GM19438 (cell line): Measurements from ENCODE around the gene PDE4D.
"Not testable (repeated sequence)": the region's sequence is repeated elsewhere in the genome, so short reads cannot be mapped to it uniquely, and the experiment has no call there.

Source experiments
- ATAC-seq: cut with Tn5 transposase; IDR thresholded peaks from one replicate; pipeline ENCODE4 v1.9.1; 2021; ENCODE audit warnings: low read depth; ENCODE audit not compliant: unreplicated experiment

The PDE4D gene

DNA sequence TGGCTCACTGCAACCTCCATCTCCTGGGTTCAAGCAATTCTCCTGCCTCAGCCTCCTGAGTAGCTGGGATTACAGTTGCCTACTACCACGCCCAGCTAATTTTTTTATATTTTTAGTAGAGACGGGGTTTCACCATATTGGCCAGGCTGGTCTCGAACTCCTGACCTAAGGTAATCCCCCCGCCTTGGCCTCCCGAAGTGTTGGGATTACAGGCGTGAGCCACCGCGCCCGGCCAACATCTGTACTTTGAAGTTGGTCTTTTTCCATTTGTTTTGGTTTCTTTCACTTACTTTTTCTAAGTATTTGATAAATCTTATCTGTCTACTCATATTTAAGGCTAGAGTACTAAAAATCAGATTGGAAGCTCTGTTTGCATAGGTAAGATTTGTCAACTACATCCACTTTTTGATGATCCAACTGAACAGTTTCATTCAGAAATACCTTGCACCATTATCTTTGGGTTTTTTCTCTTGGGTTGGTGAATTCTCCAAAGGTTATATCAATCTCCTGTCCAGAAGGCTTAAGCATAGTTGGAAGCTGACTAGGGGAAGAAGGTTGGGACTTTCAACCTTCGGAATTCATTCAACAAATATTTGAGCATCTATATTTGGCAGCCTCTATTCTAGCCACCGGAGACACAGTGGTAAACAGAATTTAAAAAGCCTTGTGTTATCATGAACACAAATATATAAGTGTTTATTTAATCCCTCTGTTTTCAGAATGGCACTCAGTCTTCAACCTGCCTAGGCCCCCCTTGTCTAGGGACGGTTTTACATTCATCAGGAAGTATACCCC lies 821.6 kb downstream of the PDE4D start:
- no peak for ATAC-seq

DNA sequence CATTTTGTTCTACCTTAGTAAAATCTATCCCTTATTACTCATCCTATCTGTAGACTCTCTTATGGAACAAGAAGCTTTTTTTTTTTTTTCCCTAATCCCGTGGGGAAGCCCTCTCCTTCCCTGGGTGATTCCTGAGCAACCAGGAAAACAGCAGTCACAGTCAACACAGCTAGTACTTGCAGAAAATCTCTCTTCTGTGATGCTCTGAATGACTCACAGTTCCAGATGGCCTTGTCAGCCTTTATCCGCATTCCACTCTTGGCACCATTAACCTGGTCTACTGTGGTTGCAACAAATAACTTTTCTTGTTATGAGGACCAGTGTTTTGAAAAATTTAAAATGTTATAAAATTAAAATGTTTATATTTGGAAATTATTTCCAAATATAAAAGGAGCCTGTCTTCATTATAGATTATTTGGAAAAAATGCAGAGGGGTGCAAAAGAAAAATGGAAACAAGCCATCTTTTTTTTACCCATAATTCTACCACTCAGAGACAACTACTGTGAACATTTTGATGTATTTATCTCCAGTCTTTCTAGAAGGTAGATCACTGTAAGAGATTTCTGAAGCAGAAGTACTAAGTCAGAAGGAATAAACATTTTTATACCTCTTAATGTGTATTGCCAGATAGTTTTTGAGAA lies 824.0 kb downstream of the PDE4D start:
- no peak for ATAC-seq

DNA sequence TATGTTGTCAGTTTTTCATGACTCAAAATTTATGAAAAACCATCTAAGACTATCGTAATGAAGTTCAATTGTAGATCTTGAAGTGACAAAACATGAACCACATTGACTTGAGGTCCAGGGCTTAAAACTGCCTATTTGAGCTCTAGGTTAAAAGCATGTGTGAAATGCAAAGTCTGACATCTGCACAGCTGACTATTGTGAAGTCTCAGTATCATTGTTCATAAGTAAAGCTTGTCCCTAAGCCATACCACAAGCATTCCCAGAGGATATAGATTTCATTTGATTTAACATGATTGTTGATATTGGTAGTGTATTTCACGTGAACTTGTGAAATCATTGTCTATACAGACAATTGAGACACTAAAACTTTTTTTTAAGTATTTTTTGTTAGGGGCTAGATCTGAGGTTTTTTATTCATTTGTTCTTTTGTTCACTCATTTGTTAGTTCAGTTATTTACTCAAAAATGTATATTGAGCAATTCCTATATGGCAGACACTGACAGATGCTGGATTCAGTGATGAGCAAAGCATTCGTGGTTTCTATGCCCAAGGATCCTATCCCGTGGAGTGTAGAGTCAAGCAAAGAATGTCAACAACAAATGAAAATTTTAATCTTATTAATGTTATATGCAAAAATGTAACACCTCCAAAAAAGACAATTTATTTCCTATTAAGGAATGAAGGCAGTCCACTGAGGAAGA lies 825.4 kb downstream of the PDE4D start:
- no peak for ATAC-seq

DNA sequence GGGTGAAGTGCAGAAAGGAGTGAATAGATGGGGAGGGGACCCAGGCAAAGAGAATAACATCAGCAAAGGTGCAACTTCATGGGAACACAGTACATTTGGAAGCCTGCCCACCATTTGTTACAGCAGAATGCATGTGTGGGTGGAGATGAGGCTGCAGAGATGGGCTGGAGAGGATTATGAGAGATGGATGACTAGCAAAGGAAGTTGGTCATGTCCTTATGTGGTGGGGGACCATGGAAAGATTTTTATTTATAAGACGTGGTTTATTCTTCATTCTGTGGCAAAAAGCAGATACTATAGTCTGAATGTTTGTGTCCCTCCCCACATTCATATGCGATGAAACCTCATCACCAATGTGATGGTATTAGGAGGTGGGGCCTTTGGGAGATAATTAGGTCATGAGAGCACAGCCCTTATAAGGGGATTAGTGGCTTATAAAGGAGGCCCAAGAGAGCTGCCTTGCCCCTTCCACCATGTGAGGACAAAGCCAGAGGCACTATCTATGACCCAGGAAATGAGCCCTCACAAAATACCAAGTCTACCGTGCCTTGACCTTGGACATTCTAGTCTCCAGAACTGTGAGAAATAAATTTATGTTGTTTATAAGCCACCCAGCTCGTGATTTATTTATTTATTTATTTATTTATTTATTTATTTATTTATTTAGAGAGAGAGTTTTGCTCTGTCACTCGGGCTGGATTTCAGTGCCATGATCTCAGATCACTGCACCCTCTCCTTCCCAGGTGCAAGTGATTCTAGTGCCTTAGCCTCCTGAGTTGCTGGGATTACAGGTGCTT lies 827.0 kb downstream of the PDE4D start:
- ATAC-seq, result no peak

DNA sequence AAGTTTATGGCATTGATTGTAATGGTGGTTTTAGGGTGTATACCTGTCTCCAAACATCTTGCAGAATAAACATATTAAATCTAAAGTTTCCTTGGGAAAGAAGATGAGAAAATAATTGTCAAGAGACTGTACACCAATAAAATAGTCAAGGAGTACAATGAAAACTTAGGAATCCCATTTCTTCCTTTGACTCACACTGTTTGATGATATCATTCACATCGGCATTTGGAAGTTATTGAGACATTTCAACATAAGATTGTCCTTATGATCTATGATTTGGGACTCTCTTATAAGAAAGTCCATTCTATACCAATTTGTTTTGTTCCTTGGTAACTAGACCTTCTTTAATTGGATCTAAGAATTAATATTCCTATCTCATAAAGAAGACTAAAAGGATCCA lies 828.0 kb downstream of the PDE4D start:
- ATAC-seq, result no peak

DNA sequence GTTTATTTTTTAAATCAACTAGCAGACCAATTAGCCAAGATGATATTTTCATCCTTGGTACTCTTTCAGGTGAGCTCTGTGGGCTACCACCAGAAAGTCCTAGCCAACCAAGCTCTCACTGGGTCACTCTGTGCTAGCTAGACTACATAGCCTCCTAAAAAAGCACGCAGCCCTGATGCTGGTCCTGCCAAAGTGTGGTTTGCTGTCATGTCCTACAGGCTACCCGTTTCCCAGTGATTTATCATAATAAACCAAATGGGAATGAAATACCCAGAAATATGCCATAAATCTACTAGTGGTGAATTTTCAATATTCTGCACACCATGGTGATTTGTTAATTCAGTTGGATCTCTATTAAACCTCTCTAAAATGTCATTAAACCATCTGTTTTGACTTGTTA lies 829.2 kb downstream of the PDE4D start:
- no peak for ATAC-seq

DNA sequence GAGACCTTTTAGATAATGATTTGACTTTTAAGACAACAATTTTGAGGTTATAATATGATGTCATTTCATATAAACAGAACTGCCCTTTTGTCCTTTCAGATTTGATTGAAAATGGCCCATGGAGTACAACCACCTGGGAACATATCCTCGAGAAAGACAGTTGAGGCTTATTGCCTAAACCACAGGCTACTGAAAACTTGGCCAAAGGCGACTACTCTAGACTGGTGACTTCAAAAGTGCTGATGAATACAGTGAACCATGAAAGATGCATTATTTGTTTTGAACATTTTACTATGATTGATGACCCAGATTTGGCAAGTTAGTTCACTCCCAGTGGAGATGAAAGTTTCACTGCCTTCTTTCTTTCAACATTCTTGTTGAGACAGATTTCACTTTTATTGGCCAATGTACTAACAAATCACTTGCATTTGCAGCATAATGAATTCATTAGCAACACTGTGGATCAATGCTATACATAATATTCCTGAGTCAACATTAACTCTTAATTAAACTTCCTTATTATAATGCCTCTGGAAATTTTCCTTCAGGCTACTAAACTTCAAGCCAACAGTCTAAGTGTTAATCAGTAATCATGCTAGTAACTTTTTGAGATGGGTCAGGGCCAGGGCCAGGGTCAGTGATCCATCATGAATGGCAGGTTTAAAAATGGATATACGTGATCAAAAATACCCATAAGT lies 830.4 kb downstream of the PDE4D start:
- no peak for ATAC-seq

DNA sequence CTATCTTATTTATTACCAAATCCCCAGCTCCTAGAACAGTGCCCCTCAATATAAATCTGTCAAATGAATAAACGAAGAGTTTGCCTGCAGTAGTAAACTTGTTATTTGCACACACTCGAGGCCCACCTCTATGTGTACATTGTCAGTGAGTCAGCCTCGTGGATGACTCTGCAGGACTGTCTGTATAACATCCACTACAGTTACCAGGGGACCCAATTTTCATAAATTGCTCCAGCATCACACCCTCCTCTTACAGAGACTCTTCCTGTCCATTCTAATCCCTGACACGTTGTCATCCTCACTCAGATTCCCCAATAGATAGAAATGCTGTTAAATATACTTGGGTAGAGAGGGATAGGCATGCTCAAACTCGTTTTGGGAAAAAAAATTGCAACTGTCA lies 832.1 kb downstream of the PDE4D start:
- no peak for ATAC-seq

DNA sequence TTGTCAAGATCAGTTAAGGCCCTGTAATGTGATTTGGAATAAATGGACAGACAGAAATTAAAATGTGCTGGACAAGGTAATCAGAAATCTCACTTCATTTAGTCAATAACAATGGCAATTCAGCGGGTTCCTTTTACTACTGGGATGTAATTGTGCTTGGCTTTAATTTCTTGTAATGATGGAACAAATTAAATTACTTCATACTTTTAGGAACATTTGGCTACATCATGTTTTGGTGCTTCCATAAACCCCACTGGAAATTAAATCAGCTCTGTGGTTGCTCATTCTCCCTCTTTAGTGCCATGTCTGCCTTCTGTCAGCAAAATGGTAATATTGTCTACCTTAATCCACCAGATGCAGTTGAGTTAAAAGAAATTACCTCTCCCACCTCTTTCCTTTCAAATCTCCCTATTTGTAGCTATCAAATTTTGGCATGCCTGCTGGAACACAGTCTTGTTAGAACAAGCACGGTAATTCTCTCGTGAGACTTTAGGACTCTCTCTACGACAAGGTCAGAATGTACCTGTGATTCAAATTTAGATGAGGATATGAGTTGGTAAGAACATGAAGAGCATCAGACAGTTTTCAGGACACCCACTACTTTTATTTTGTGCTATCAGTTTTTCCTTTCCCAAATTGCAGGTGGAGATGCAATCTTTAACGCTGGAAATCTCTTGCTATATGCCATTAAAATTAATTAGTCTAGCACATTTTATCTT lies 834.4 kb downstream of the PDE4D start:
- no peak for ATAC-seq

DNA sequence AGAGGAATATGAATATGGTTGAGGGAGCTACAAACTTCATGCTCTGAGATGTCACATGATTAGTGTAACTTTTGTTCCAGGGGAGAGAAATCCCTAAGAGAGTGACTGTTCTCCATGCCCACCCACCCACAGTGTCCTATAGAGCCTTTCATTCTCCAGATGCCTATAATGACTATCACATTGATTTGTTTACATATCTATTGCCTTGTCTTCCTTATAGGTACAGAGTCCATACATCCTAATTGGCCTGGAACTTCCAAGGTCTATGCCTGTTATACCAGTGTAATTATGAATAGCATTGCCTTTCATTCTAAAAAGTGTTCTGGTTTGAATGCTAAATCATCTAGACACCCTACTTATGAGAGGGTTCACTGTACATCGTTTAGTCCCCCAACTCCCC lies 835.3 kb downstream of the PDE4D start:
- ATAC-seq, result no peak

DNA sequence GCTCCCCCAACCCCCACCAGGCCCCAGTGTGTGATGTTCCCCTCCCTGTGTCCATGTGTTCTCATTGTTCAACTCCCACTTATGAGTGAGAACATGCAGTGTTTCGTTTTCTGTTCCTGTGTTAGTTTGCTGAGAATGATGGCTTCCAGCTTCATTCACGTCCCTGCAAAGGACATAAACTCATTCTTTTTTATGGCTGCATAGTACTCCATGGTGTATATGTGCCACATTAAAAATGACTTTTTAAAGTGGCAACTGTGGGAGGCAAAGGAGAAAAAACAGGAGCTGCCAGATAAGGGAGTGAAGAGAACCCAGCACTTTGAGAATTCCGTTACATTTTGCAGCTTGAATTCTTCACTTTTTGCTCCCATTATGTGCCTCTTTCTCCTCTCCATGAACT lies 836.9 kb downstream of the PDE4D start:
- ATAC-seq, result not testable (repeated sequence)

DNA sequence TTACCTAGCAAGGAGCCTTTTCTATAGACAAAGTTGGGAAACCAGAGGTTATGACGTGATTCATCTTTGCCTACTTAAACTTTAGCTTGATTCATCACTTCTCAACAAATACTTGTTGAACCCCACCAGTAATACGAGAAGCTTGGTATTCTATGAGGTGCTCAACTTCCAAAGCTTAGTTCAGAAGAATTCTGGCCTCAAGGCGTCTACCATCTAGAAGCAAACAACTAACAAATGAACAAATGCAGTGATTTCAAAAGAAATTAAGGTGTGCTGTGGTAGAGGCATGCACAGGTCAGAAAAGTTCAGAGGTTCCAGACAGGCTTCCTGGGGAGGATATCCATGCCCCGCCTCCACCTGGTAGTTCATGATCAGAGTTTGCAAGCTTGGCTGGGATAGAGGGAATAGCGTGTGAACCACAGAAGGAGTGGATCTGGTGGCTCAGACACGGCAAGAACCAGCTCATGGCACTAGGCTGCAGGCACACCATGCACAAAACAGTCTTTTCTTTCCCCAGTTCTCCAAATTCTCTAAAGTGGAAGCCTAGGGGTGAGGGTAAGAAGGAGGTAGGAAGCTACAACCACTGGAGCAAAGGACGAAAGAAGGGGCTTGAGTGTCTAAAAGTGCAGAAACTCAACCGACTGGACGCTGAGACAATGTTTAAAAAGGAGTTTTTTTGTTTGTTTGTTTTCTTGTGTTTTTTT lies 837.6 kb downstream of the PDE4D start:
- no peak for ATAC-seq

DNA sequence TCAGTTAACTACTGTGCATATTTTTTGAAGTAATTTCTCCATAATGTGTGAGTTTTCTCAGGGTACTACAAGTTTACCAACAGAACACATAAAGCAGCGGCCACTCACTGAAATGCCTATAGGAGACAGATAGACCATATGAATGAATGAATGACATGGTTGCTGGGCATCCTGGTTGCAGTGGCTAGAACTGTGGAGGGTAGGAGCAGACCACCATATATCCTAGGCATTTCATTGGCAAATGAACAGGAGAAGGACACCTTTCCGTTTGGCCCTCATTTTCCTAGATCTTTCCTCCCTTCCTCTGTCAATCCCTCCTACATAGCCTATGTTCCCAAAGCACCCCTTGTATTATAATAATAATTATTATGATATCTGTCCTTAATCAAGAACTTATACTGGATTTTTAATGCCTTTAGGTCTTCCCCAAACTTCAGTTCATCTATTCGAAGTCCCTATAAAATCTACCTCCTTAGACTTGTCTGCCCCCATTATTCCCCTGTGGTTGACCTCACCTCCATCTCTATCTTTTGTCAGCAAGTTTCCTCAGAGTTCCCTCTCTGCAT lies 838.5 kb downstream of the PDE4D start:
- ATAC-seq, result no peak

DNA sequence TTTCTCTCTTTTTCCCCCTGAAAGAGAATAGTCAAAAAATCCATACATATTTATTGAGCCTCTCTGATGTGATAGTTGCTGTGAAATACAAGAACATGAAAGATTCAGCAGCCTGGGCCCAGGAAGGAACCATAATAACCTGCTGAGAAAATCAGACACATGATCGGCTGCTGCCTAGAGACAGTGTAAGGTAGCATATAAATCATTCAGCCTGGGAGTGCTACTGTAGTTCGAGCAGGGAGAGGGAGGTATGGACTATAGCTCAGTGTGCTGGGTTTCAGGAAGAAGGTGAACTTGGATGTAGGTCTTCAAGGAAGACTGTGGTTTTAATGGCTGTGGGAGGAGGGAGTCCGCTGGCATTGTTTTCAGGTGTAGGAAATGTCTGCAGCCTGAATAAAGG lies 841.6 kb downstream of the PDE4D start:
- no peak for ATAC-seq

DNA sequence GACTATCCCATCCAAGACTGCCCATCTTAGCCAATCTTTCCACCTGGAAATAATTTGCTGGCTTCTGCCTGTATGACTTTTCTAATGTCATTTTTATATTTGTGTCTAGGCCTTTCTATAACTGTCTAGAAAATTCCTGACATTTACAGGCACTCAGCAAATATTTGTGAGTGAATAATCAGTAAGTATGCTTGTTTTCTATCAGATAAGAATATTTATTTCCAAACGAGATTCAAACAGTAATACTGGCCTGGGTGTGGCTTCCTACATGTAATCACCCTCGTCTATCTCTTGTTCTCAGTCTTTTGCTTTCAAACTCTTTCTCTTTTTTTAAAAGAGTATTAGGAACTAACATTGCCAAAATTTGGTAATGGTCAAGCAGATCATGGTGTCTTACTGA lies 844.4 kb downstream of the PDE4D start:
- no peak for ATAC-seq

DNA sequence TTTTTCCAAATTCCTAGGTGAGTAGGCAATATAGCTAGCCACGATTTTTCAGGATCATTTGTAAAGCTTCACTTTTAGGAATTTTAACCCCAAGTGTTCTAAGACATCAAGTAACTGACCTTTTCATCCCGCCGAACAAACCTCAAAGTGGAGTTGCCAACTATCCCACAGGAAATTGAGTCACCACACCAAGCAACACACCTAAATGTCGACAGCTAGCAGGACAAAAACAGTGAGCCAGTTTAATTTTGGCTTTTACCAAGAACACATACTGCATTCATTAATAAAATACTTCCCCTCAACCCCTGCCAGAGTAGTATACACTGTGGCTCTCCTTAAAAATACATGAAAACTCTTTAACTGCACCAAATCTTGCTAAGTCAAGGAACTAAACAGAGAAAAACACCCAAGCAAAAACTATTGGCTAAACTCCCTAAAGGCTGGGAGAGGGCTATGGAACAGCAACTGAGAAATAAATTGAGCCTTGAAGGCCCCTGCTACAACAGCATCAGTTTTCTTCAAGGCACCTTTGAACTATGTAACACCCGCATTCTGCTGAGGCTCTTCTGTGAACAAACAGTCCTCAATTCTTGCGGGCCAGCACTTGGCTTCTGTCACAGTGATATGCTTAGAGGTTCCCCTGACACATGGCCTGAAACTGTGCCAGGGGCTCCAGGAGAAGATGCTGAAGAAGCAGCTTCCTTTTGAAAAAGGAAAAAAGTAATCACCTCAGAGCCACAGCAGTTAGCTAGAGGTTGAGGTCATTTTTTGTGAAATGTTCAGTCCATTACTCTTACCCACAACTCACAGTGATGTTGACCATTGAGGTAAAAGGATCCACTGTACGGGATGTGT lies 851.1 kb downstream of the PDE4D start:
- no peak for ATAC-seq

DNA sequence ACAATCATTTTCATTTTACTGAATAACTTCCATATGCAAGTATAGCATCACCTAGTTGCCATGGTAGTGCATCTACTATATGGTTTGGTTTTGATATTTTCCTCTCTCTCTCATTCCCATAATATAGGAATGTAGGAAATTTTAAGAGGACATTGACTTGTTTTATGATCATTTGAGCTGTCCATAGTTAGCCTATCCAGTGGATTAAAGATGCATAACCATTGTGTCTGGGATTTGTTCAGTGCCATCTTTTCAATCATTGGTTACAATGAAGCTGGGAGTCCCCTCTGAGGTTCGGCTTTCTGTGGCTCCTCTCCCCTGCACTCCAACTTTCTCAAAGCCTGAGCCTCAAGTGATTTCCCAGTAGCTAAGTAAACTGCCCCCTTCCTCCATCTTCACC lies 852.2 kb downstream of the PDE4D start:
- ATAC-seq, result no peak

DNA sequence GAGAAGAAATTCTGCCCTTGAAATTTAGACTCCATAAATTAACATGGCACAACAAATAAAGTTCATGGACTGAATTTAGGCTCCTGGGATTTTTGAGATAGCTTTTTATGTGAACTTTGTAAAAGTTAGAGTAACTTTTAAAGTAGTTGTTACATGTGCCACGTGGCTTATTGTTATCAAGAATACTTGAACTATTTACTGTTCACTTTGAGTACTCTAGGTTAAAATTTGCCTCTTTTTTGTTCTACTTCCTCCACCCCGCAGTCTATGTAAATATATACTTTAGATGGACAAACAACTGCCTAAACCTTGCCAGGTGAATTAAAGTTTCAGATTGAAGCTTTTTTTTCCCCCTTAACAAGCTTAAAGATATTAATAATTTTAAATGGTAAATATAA lies 852.7 kb downstream of the PDE4D start:
- ATAC-seq, result no peak
